Measurements from ENCODE around the gene GAA.

GAA gene

DNA sequence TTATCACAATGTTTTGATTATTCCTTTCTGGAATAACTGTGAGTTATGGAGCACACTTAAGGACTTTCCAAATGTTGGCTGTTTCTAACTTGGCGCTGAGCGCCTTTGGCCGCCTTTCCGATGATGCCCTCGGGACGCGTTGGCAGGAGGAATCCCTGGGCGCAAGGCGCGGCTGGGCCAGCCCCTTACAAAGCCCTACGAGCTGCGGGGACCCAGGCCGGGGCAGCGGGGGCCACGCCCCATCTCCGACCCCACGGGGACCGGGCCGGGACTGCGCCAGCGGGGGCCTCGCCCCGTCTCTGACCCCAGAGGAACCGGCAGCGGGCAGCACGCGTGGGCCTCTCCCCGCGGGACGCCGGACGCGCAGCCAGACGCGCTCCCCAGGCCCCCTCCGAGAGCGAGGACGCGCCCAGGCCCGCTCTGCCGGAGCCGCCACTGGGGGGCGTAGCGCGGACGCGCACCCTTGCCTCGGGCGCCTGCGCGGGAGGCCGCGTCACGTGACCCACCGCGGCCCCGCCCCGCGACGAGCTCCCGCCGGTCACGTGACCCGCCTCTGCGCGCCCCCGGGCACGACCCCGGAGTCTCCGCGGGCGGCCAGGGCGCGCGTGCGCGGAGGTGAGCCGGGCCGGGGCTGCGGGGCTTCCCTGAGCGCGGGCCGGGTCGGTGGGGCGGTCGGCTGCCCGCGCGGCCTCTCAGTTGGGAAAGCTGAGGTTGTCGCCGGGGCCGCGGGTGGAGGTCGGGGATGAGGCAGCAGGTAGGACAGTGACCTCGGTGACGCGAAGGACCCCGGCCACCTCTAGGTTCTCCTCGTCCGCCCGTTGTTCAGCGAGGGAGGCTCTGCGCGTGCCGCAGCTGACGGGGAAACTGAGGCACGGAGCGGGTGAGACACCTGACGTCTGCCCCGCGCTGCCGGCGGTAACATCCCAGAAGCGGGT, at the start of gene GAA:
Gene GAA, plus strand, starts transcription at position 571 of the 935 bp plus-strand sequence. CDS start 3,006 bp downstream, outside the sequence.
- peak; percentile 81 for DNase-seq (ENCODE audit: low read depth)

DNA sequence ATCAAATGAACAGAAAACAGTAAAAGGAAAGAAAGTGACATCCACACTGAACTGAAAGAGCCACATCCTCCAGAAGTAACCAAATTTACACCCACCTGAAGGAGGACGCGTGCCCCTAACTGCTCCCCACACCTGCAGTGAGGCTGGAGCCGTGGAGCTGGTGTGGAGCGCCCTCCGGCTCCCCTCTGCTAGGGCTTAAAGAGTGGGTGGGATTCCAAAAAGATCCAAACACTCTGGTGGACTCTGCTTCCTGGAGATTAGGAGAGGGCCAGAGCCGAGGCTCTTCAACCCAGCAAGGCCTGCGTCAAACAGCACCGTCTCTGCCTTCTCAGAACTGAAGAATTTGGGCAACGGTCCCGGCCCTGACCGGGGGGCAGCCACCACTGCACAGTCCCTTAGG, 49.7 kb upstream of the GAA start:
- no peak for DNase-seq (ENCODE audit: low read depth)

DNA sequence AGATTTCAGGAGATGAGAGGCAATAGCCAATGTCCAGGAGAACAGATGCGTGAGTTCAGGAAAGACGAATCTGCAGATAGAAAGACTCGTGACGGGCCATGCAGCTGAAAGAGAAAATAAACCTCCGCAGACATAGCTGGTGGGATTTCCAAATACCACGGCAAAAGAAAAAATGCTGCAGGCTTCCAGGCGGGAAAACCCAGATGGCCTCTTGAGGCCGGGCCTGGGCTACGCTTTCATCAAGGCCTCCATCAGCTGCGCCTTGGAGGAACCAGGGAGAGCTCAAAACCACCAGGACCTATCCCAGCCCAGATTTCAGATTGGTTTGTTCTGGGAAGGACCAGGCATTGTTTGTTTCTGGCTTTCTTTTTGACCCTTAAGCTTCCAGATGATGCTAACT, 48.3 kb upstream of the GAA start:
- no peak for DNase-seq (ENCODE audit: low read depth)

DNA sequence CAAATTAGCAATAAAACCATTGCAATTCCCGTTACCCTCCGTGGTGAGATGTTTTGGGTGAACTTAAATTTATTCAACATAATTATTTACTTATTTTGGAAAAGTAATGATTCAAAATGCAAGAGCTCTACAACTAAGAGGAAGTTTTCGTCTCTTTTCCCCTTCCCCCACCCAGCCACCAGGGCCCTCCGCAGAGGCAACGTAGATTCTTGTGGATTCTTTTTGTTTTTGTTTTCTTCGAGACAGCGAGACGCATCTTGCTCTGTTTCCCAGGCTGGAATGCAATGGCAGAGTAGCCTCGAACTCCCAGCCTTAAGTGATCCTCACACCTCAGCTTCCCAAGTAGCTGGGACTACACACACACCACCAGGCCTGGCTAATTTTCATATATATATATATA, 45.8 kb upstream of the GAA start:
- no peak for DNase-seq (ENCODE audit: low read depth)

DNA sequence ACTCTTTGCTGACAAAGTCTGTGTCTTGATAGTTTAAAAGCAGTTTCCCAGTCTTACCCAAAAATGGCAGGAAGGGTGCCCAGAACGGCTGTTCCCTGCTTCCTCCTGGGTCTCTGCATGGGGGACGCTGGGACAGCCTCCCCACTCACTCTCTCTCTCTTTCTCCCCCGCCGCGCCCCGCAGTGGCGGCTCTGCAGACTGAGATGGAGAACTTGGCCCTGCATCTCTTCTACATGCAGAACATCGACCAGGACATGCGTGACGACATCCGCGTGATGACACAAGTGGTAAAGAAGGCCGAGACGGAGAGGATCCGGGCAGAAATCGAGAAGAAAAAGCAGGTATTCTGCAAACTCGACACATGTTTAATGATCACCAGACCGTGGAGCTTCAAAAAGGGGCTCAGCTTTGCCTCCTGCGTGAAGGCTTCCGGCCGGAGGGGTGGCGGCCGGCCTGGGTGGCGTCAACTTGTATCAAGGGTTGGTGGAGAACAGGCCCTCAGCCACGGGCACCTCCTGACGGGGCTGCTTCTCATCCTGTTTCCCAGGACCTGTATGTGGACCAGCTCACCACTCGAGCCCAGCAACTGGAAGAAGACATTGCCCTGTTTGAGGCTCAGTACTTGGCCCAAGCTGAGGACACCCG, 42.9 kb upstream of the GAA start:
- no peak for DNase-seq (ENCODE audit: low read depth)

DNA sequence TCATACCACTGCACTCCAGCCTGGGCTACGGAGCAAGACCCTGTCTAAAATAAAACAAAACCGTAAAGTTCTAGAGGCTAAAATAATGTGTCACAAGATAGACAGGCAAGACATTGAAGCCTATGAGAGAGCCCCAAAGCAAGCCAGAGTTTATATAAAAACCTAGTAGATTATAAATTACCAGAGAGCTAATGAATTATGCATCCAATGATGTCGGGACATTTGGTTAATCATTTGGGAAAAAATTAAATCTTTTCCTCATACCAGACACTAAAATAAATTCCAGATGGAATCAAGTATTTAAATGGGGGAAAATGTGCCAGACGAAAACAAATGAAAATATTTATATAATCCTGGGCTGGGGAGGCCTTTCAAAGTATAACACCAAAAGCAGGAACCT, 40.7 kb upstream of the GAA start:
- DNase-seq (ENCODE audit: low read depth), result no peak

DNA sequence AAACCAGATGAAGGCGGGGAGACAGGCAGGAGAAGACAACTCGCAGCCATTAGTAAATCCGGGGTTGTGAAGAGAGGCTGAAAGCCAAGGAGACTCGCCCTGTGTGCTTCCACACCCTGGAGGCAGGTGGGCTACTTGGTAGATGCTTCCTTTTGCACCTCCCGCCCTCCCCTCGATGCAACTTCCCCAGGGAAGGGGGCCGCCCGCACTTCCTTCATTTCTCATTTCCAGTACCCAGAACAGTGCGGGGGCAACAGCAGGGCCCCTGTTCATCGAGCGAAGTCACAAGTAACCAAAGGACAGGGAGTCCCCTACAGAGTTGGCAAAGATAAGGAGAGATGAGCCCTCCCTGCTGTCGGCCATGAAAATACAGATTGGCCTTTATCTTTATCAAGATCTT, 40.0 kb upstream of the GAA start:
- no peak for DNase-seq (ENCODE audit: low read depth)

DNA sequence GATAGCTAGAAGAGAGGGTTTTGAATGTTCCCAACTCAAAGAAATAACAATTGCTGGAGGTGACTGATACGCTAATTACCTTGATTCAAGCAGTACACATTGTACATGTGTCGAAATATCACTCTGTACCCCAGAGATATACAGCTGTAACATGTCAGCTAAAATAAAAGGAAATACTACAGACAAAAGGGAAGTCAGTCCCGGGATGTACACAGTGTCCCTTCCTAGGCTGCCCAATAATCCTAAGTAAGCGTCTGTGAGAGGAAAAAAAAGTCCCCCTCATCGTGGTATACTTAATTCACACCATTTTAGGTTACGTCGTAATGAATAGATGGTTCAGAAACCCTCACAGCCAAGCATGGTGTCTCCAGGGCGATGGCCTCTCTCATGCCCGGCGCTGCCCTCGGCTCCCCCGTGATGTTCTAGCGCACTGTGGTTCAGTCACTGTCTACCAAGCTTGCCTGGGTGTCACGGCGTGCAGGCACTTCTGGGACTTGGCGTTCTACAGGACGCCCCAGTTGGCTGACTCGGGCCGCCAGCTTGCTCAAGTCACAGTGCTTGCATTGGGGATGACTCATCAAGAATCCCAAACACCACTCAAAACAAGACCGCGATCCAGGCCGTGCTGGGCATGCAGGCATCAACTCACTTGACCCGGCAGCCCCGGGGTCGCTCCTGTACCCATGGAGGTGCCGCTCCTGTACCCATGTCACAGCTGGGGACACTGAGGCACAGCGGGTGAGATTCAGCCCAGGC, 37.4 kb upstream of the GAA start:
- DNase-seq (ENCODE audit: low read depth), result no peak

DNA sequence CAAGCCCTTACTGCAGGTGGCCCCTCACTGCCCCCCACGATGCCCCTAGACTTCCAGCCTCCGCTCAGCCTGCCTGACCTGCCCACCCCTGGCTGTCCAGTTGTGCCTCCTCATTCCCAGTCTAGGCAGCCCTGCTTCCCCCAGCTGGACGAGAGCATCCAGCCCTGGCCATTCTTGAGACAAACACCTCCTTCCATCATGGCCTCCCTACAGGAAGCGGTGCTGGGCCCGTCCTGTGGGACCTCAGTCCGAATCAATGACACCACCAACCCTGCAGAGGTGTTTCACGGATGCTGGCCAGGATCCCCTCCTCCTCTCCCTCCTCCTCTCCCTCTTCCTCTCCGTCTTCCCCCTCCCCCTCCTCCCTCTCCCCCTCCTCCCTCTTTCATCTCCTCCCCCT, 36.7 kb upstream of the GAA start:
- DNase-seq (ENCODE audit: low read depth), result no peak

DNA sequence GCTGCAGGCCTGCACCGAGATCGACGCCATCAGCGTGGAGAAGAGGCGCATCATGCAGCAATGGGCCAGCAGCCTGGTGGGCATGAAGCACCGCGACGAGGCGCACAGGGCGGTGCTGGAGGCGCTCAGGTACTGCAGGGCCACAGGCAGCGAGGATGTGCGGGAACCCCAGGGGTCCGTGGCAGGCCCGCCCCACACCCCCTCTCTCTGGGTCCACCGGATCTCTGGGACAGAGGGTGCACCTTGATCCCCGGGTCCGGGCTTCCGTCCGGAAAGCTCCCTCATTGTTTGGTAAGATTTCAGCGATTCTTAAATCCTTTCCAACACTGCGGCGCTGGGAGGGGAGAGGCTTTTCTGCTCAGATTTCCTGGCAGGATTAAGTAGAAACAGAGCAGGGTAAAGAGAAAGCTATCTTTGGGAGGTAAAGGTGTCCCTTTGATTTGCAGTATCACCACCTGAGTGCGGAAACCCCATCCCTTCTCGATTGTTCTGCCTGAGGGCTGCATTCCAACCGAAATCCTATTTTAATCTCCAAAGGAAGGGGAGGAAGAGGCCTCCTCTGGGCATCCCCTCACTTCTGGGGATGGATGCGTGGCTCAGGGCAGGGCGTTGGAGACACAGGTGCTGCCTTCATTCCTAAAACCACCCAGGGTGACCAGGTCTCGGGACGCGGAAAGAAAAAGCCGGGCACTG, 35.8 kb upstream of the GAA start:
- no peak for DNase-seq (ENCODE audit: low read depth)

DNA sequence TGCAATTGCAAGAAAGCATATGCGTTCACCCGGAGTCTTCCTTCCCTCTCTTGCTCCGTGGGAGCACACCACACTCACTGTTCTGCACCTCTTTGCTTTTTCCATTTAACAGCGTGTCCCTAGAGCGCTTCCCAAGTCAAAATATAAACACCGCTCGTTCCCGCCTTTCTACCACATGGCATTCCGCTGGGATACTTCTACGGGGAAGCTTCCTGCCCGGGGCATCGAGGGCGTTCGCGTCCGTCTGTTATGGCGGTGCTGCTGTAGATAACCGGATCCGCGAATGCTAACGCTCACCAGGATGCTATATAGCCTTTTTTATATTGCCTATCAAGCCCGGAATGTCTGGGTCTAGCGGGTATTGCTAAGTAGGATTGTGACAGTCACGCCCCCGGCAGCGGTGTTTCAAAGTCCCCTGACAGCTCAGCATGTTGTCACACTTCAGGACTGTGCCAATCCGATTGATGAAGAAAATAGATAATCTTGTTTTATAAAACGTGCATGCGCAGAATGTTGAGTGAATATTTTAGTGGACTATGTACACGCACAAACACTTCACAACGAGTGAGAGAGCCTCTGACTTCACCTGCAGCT, 33.9 kb upstream of the GAA start:
- no peak for DNase-seq (ENCODE audit: low read depth)

DNA sequence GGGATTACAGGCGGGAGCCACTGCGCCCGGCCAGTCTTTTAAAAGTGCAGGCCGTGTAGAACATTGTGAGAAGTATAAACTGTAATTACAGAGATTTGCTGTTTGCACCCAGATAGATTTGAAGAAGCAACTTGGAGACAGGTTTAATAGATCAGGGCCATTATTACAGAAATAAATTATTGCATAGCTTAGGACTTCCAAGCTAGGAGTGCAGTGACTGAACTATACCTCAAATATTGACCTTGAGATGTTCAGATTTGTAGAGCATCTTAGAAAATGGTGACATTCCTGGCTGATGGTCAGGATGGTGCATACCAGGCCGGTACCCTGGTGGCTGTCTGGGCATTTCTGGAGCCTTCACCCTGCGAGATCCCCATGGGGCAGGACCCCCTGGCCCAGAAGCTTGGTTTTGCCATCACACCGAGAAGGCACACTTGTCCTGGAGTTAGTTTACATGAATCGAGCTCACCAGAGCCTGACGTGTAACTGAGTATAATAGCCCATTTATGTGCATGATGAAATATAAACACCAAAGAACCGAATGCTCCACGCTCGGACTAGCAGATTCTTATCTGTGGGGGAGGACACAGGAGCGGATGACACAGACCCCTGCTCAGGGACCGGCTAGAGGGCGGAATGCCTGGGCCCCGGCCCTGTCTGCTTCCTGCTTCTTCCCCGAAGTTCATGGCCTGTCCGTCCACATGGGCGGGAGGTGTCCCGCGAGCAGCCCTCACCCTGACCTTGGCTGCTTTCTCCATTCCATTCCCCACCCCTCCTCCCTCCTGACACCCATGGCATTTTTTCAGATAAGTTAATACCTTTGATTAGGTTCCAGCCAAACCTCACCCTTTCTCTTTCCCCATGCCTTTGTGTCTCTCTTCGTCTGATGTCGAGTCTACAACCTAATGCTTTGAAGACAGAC, 32.8 kb upstream of the GAA start:
- no peak for DNase-seq (ENCODE audit: low read depth)

DNA sequence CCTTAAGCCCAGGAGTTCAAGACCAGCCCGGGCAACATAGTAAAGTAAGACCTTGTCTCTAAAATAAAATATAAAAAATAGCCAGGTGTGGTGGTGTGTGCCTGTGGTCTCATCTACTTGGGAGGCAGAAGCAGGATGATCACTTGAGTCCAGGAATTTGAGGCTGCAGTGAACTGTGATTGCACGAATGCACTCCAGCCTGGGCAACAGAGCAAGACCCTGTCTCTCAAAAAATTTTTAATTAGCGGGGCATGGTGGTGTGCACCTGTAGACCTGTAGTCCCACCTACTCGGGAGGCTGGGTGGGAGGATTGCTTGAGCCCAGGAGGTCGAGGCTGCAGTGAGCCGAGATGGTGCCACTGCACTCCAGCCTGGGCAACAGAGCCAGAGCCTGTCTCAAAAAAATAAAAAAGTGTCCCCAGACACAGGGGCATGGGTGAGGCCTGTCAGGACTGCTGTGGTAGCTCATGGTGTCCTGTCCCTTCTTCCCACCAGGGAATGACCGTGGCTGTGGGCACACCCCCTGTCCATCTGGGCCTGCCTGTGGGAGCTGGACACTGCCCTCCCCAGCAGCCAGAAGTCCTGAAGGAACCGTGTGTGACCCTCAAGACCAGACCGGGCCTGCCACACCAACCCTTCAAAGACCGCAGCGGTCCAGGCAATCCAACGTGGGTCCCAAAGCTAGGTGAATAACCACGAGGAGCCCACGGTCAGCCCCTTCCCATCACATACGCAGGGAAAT, 30.8 kb upstream of the GAA start:
- DNase-seq (ENCODE audit: low read depth), result no peak

DNA sequence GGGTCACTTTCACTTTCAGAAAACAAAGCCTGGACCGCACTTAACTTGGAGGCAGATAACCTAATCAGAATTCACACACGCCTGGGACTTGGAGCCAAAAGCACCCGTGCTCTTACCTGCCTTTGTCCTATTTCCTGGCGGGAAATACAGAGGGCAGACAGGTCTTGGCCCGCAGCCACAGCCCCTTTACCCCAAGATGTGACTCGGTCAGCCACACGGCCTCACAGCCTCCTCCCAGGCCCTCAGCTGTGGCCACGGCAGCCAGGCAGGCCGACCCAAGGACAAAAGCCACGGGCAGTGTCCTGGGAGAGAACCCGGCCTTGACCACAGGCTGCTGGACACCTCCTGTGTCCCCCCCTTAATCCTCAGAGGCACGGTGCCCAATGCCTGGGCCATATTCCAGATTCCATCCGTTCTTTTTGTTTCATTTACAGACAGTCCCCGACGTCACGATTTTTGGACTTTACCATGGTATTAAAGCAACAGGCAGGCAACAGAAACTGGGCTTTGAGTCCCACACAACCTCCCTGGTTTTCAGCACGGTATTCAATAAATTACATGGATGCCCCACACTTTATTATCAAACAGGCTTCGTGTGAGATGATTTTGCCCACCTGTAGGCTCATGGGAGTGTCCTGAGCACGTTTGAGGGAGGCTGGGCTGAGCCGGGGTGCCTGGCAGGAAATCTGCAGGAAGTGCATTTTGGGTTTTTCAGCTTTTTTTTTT, 30.1 kb upstream of the GAA start:
- no peak for DNase-seq (ENCODE audit: low read depth)

DNA sequence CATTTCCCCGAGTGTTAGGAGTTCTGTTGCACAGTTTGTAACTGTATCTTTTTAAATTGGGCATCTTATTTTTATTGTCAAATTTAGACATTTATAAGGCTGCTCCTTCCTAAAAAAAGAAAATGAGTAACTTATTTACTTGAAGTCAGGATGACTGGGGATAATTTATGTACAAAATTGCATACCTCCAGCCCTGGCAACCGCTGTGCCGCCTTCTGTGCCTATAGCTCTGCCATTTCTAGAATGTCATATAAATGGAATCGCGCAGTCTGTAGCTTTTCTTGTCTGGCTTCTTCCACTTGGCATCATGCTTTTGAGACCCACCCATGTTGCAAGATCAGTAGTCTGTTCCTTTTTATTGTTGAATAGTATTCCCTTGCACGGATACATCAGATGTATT, 29.0 kb upstream of the GAA start:
- DNase-seq (ENCODE audit: low read depth), result no peak

DNA sequence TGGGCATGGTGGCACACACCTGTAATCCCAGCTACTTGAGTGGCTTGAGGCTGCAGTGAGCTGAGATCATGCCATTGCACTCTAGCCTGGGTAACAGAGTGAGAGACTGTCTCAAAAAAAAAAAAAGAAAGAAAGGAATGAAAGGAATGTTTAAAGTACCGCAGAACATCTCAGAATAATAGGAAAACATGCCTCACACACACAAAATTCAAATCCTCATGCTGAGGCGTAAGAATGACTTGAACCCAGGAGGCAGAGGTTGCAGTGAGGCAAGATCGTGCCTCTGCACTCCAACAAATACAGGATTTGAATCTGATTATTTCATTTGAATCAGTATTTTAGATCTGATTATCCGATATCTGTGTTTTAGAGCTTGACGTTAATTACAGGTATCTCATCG, 21.3 kb upstream of the GAA start:
- no peak for DNase-seq (ENCODE audit: low read depth)

DNA sequence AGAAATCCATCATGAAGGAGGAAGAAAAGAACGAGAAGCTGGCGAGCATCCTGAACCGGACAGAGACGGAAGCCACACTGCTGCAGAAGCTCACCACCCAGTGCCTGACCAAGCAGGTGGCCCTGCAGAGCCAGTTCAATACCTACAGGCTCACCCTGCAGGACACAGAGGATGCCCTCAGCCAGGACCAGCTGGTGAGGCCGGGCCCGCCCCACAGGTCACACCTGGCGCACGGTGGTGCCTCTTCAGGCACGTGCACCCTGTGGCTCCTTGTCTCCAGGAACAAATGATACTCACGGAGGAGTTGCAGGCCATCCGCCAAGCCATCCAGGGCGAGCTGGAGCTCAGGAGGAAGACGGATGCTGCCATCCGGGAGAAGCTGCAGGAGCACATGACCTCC, 19.8 kb upstream of the GAA start:
- DNase-seq (ENCODE audit: low read depth), result no peak

DNA sequence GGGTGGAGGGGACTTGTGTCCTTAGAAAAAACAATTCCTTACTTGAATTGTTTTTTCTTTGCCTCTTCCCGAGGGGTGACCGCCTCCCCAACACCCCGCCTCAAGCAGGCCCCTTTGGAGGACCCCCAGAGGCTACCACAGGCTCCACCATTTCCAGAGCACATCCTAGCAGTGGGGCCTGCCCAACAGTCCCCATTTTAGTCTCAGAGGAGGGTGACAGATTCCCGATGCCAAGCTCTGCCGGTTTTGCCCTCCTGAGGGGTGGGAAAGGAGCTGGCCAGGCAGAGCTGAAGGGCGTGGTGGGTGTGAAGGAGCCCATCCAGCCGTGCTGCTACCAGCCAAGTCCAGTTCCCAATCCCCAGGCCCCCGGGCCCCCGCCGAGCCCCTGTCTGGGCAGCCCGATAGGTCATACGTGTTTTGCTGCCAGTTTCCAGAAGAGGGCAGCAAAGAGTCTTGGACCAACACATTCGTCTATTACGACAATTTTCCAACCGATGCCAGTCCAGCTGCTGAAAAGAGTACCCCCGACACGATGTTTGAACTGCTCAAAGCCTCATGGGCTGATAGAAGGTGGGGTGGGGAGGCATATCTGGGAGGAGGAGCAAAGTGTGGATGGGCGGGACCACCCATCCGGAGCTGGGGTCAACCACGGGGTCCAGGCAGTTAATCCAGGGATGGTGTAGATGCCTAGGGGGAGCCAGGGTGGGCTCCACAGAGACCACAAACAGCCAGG, 18.8 kb upstream of the GAA start:
- DNase-seq (ENCODE audit: low read depth), result peak; percentile 54
